ENCODE measurements around the gene POLR3H.

- TF ChIP-seq POLR2A (IDR thresholded peaks at IDR 0.05; ENCODE audit: low read depth, low read length), result no peak
- no peak for TF ChIP-seq TAF1 (IDR thresholded peaks at IDR 0.05; ENCODE audit: low read depth, low read length)
- no peak for TF ChIP-seq POLR2AphosphoS5 (IDR thresholded peaks at IDR 0.05; ENCODE audit: low read depth, low read length)
Observed at GRCh38 chr22:41528938-41529561, 15.2 kb downstream of the POLR3H start.

All from GM12891 (cell line).